ENCODE data around the gene SRPRB. TPM values are rescaled to one million over a fixed set of nuclear protein-coding genes. Genes with fewer than 3 reads are reported as not detected.

The SRPRB gene
- polyA plus RNA-seq, 2 donors = 23.0 to 32.6 TPM

GRCh38 chr3:133838916-133839800 lies 33.5 kb downstream of the SRPRB start:
- H3K27me3 ChIP-seq (ENCODE audit: control insufficient read depth in 1 of 2, insufficient read depth in 2 of 2, low read length in 2 of 2) = no peaks in the 10 kb centered on the region
- H3K4me3 ChIP-seq (ENCODE audit: low read depth in 1 of 2, low read length in 2 of 2) = no peak overlapping the region
- no peaks in the 10 kb centered on the region for H3K9me3 ChIP-seq (ENCODE audit: control insufficient read depth in 2 of 2, insufficient read depth in 1 of 2, low read depth in 1 of 2, low read length in 1 of 2)
- no peaks in the 10 kb centered on the region for H3K4me1 ChIP-seq (ENCODE audit: control insufficient read depth in 2 of 2, insufficient read depth in 2 of 2, low read length in 1 of 2)
- 92 to 94% methylated on average over 12 of the region's 12 CpGs for WGBS, 2 donors
- H3K36me3 ChIP-seq (ENCODE audit: control insufficient read depth in 2 of 2, insufficient read depth in 2 of 2, low read length in 1 of 2) = no peaks in the 10 kb centered on the region
- no peak overlapping the region for H3K27ac ChIP-seq (ENCODE audit: low read depth in 2 of 2, low read length in 1 of 2)

- no peak overlapping the region for H3K4me3 ChIP-seq (ENCODE audit: low read depth in 1 of 2, low read length in 2 of 2)
- 89 to 95% methylated on average over 9 of the region's 9 CpGs for WGBS, 2 donors
- no peak overlapping the region for H3K27ac ChIP-seq (ENCODE audit: low read depth in 2 of 2, low read length in 1 of 2)
- H3K9me3 ChIP-seq (ENCODE audit: control insufficient read depth in 2 of 2, insufficient read depth in 1 of 2, low read depth in 1 of 2, low read length in 1 of 2) = no peaks in the 10 kb centered on the region
- H3K36me3 ChIP-seq (ENCODE audit: control insufficient read depth in 2 of 2, insufficient read depth in 2 of 2, low read length in 1 of 2) = no peaks in the 10 kb centered on the region
- no peaks in the 10 kb centered on the region for H3K27me3 ChIP-seq (ENCODE audit: control insufficient read depth in 1 of 2, insufficient read depth in 2 of 2, low read length in 2 of 2)
- H3K4me1 ChIP-seq (ENCODE audit: control insufficient read depth in 2 of 2, insufficient read depth in 2 of 2, low read length in 1 of 2) = no peaks in the 10 kb centered on the region
Measured at GRCh38 chr3:133840055-133840737, 34.6 kb downstream of the SRPRB start.

GRCh38 chr3:133840767-133841166 lies 35.2 kb downstream of the SRPRB start:
- Histone ChIP-seq H3K27me3 (ENCODE audit: control insufficient read depth in 1 of 2, insufficient read depth in 2 of 2, low read length in 2 of 2) (no peaks in the 10 kb centered on the region), H3K4me3 (ENCODE audit: low read depth in 1 of 2, low read length in 2 of 2) (no peak overlapping the region), H3K36me3 (ENCODE audit: control insufficient read depth in 2 of 2, insufficient read depth in 2 of 2, low read length in 1 of 2) (no peaks in the 10 kb centered on the region), H3K27ac (ENCODE audit: low read depth in 2 of 2, low read length in 1 of 2) (no peak overlapping the region), H3K4me1 (ENCODE audit: control insufficient read depth in 2 of 2, insufficient read depth in 2 of 2, low read length in 1 of 2) (no peaks in the 10 kb centered on the region), H3K9me3 (ENCODE audit: control insufficient read depth in 2 of 2, insufficient read depth in 1 of 2, low read depth in 1 of 2, low read length in 1 of 2) (no peaks in the 10 kb centered on the region)
- WGBS, 2 donors = 88% methylated on average over 6 of the region's 6 CpGs

- WGBS, 2 donors = 92 to 93% methylated on average over 8 of the region's 8 CpGs
- Histone ChIP-seq H3K27me3 (ENCODE audit: control insufficient read depth in 1 of 2, insufficient read depth in 2 of 2, low read length in 2 of 2) (no peaks in the 10 kb centered on the region), H3K27ac (ENCODE audit: low read depth in 2 of 2, low read length in 1 of 2) (no peak overlapping the region), H3K4me3 (ENCODE audit: low read depth in 1 of 2, low read length in 2 of 2) (no peak overlapping the region), H3K4me1 (ENCODE audit: control insufficient read depth in 2 of 2, insufficient read depth in 2 of 2, low read length in 1 of 2) (no peaks in the 10 kb centered on the region), H3K9me3 (ENCODE audit: control insufficient read depth in 2 of 2, insufficient read depth in 1 of 2, low read depth in 1 of 2, low read length in 1 of 2) (no peaks in the 10 kb centered on the region), H3K36me3 (ENCODE audit: control insufficient read depth in 2 of 2, insufficient read depth in 2 of 2, low read length in 1 of 2) (no peaks in the 10 kb centered on the region)
Measured at GRCh38 chr3:133841196-133841595, 35.6 kb downstream of the SRPRB start.

GRCh38 chr3:133842158-133842557 lies 36.5 kb downstream of the SRPRB start:
- WGBS, 2 donors = 80 to 90% methylated on average over 4 of the region's 4 CpGs
- no peak overlapping the region for H3K4me3 ChIP-seq (ENCODE audit: low read depth in 1 of 2, low read length in 2 of 2)
- H3K36me3 ChIP-seq (ENCODE audit: control insufficient read depth in 2 of 2, insufficient read depth in 2 of 2, low read length in 1 of 2) = no peaks in the 10 kb centered on the region
- no peaks in the 10 kb centered on the region for H3K4me1 ChIP-seq (ENCODE audit: control insufficient read depth in 2 of 2, insufficient read depth in 2 of 2, low read length in 1 of 2)
- no peaks in the 10 kb centered on the region for H3K9me3 ChIP-seq (ENCODE audit: control insufficient read depth in 2 of 2, insufficient read depth in 1 of 2, low read depth in 1 of 2, low read length in 1 of 2)
- H3K27ac ChIP-seq (ENCODE audit: low read depth in 2 of 2, low read length in 1 of 2) = no peak overlapping the region
- H3K27me3 ChIP-seq (ENCODE audit: control insufficient read depth in 1 of 2, insufficient read depth in 2 of 2, low read length in 2 of 2) = no peaks in the 10 kb centered on the region

GRCh38 chr3:133843634-133844033 lies 38.0 kb downstream of the SRPRB start:
- WGBS, 2 donors = 79 to 81% methylated on average over 7 of the region's 7 CpGs

GRCh38 chr3:133845127-133845526 lies 39.5 kb downstream of the SRPRB start:
- Histone ChIP-seq H3K36me3 (ENCODE audit: control insufficient read depth in 2 of 2, insufficient read depth in 2 of 2, low read length in 1 of 2) (no peaks in the 10 kb centered on the region), H3K4me1 (ENCODE audit: control insufficient read depth in 2 of 2, insufficient read depth in 2 of 2, low read length in 1 of 2) (no peaks in the 10 kb centered on the region), H3K9me3 (ENCODE audit: control insufficient read depth in 2 of 2, insufficient read depth in 1 of 2, low read depth in 1 of 2, low read length in 1 of 2) (no peaks in the 10 kb centered on the region), H3K27ac (ENCODE audit: low read depth in 2 of 2, low read length in 1 of 2) (no peak overlapping the region), H3K27me3 (ENCODE audit: control insufficient read depth in 1 of 2, insufficient read depth in 2 of 2, low read length in 2 of 2) (no peaks in the 10 kb centered on the region), H3K4me3 (ENCODE audit: low read depth in 1 of 2, low read length in 2 of 2) (no peak overlapping the region)
- WGBS, 2 donors = 96 to 99% methylated on average over 4 of the region's 4 CpGs

More at GRCh38 chr3:133843634-133844033, 38.0 kb downstream of the SRPRB start:
- Histone ChIP-seq H3K9me3 (ENCODE audit: control insufficient read depth in 2 of 2, insufficient read depth in 1 of 2, low read depth in 1 of 2, low read length in 1 of 2) (no peaks in the 10 kb centered on the region), H3K36me3 (ENCODE audit: control insufficient read depth in 2 of 2, insufficient read depth in 2 of 2, low read length in 1 of 2) (no peaks in the 10 kb centered on the region), H3K27ac (ENCODE audit: low read depth in 2 of 2, low read length in 1 of 2) (no peak overlapping the region), H3K4me3 (ENCODE audit: low read depth in 1 of 2, low read length in 2 of 2) (no peak overlapping the region), H3K4me1 (ENCODE audit: control insufficient read depth in 2 of 2, insufficient read depth in 2 of 2, low read length in 1 of 2) (no peaks in the 10 kb centered on the region), H3K27me3 (ENCODE audit: control insufficient read depth in 1 of 2, insufficient read depth in 2 of 2, low read length in 2 of 2) (no peaks in the 10 kb centered on the region)

- H3K9me3 ChIP-seq (ENCODE audit: control insufficient read depth in 2 of 2, insufficient read depth in 1 of 2, low read depth in 1 of 2, low read length in 1 of 2) = no peaks in the 10 kb centered on the region
- H3K4me1 ChIP-seq (ENCODE audit: control insufficient read depth in 2 of 2, insufficient read depth in 2 of 2, low read length in 1 of 2) = no peaks in the 10 kb centered on the region
- no peaks in the 10 kb centered on the region for H3K36me3 ChIP-seq (ENCODE audit: control insufficient read depth in 2 of 2, insufficient read depth in 2 of 2, low read length in 1 of 2)
- no peaks in the 10 kb centered on the region for H3K27me3 ChIP-seq (ENCODE audit: control insufficient read depth in 1 of 2, insufficient read depth in 2 of 2, low read length in 2 of 2)
- no peak overlapping the region for H3K27ac ChIP-seq (ENCODE audit: low read depth in 2 of 2, low read length in 1 of 2)
- H3K4me3 ChIP-seq (ENCODE audit: low read depth in 1 of 2, low read length in 2 of 2) = no peak overlapping the region
Measured at GRCh38 chr3:133849346-133849745, 43.7 kb downstream of the SRPRB start.

- no peak overlapping the region for H3K4me3 ChIP-seq (ENCODE audit: low read depth in 1 of 2, low read length in 2 of 2)
- H3K27ac ChIP-seq (ENCODE audit: low read depth in 2 of 2, low read length in 1 of 2) = no peak overlapping the region
- 91 to 94% methylated on average over 1 of the region's 1 CpG for WGBS, 2 donors
- H3K4me1 ChIP-seq (ENCODE audit: control insufficient read depth in 2 of 2, insufficient read depth in 2 of 2, low read length in 1 of 2) = no peaks in the 10 kb centered on the region
- H3K27me3 ChIP-seq (ENCODE audit: control insufficient read depth in 1 of 2, insufficient read depth in 2 of 2, low read length in 2 of 2) = no peaks in the 10 kb centered on the region
- H3K9me3 ChIP-seq (ENCODE audit: control insufficient read depth in 2 of 2, insufficient read depth in 1 of 2, low read depth in 1 of 2, low read length in 1 of 2) = no peaks in the 10 kb centered on the region
- no peaks in the 10 kb centered on the region for H3K36me3 ChIP-seq (ENCODE audit: control insufficient read depth in 2 of 2, insufficient read depth in 2 of 2, low read length in 1 of 2)
Measured at GRCh38 chr3:133850034-133850433, 44.4 kb downstream of the SRPRB start.
